ENCODE measurements around the gene MAD1L1. TPM values are rescaled to one million over a fixed set of nuclear protein-coding genes. Genes with fewer than 3 reads are reported as not detected.

Gene MAD1L1
- total RNA-seq, 3 donors from 2014 or later = 25.3 to 31.2 (median 26.2) TPM

GRCh38 chr7:2185715-2186114, 47.0 kb downstream of the MAD1L1 start:
- Histone ChIP-seq H3K4me3 (no peak overlapping the region), H3K4me1 (ENCODE audit: low read depth) (no peaks in the 10 kb centered on the region), H3K9me3 (no peaks in the 10 kb centered on the region), H3K36me3 (ENCODE audit: low read depth) (no peaks in the 10 kb centered on the region)
- ATAC-seq = no peak
- DNase-seq = no peak
- intact Hi-C loops (cut with DNase I, micrococcal nuclease) = no loop called here
- TF ChIP-seq, protein P1, sequence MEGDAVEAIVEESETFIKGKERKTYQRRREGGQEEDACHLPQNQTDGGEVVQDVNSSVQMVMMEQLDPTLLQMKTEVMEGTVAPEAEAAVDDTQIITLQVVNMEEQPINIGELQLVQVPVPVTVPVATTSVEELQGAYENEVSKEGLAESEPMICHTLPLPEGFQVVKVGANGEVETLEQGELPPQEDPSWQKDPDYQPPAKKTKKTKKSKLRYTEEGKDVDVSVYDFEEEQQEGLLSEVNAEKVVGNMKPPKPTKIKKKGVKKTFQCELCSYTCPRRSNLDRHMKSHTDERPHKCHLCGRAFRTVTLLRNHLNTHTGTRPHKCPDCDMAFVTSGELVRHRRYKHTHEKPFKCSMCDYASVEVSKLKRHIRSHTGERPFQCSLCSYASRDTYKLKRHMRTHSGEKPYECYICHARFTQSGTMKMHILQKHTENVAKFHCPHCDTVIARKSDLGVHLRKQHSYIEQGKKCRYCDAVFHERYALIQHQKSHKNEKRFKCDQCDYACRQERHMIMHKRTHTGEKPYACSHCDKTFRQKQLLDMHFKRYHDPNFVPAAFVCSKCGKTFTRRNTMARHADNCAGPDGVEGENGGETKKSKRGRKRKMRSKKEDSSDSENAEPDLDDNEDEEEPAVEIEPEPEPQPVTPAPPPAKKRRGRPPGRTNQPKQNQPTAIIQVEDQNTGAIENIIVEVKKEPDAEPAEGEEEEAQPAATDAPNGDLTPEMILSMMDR (IDR thresholded peaks at IDR 0.05) = no peak

GRCh38 chr7:2182461-2182860, 50.3 kb downstream of the MAD1L1 start:
- no peak for DNase-seq
- Histone ChIP-seq H3K36me3 (ENCODE audit: low read depth) (no peaks in the 10 kb centered on the region), H3K4me1 (ENCODE audit: low read depth) (no peaks in the 10 kb centered on the region), H3K4me3 (no peak overlapping the region), H3K9me3 (no peaks in the 10 kb centered on the region)
- TF ChIP-seq, protein P1 (IDR thresholded peaks at IDR 0.05) = no peak
- no peak for ATAC-seq
- intact Hi-C loops (cut with DNase I, micrococcal nuclease) = no loop called here

DNA sequence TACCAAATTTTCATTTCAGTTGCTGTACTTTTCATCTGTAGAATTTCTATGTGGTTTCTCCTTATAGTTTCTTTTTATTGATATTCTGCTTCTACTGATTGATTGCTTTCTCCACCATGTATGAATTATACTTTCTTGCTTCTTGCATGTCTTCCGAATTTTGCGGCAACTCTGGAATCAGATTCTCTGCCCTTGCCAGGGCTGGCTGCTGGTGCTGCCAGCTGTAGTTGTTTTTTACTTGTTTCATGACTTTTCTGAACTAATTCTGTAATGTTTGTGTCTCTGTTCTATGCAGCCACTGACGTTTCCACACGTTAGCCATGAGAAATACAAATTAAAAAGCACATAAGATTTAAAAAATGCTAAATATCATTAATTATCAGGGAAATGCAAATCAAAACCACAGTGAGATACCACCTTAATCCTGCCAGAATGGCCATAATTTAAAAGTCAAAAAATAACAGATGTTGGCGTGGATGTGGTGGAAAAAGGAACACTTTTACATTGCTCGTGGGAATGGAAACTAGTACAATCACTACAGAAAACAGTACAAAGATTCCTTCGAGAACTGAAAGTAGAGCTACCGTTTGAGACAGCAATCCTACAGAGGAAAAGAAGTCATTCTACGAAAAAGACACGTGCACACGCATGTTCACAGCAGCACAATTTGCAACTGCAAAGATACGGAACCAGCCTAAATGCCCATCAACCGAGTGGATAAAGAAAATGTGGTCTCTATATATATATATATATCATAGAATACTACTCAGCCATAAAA, 51.5 kb downstream of the MAD1L1 start:
- DNase-seq (no peak), ATAC-seq (no peak)
- intact Hi-C loops (cut with DNase I, micrococcal nuclease) = no loop called here
- no peaks in the 10 kb centered on the region for H3K4me1 ChIP-seq (ENCODE audit: low read depth)
- H3K36me3 ChIP-seq (ENCODE audit: low read depth) = no peaks in the 10 kb centered on the region
- no peaks in the 10 kb centered on the region for H3K9me3 ChIP-seq
- TF ChIP-seq, protein P1 (IDR thresholded peaks at IDR 0.05) = no peak
- H3K4me3 ChIP-seq = no peak overlapping the region

DNA sequence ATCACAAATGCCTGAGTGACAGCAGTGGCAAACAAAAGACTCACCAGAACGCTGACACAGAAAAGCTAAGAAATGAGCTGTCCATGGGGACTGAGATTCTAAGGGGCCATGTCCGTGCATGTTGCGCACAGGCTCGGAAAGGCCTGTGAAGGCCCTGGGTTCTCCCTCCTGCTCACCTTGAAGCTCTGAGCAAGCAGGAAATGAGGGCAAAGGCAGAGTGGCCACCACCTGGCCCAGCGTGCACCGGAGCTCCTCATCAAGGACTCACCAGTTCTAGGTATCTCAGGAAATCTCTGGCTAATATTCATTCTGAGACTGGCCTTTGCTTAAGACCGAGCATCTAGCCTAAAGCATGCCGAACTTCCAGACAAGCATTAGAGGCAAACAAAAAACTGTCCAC, 52.7 kb downstream of the MAD1L1 start:
- DNase-seq = no peak
- no peaks in the 10 kb centered on the region for H3K9me3 ChIP-seq
- no peak overlapping the region for H3K4me3 ChIP-seq
- intact Hi-C loops (cut with DNase I, micrococcal nuclease) = no loop called here
- no peaks in the 10 kb centered on the region for H3K4me1 ChIP-seq (ENCODE audit: low read depth)
- no peak for ATAC-seq
- TF ChIP-seq, protein P1 (IDR thresholded peaks at IDR 0.05) = no peak
- no peaks in the 10 kb centered on the region for H3K36me3 ChIP-seq (ENCODE audit: low read depth)

- DNase-seq = no peak
Observed at GRCh38 chr7:2175514-2175913, 57.2 kb downstream of the MAD1L1 start.

More at GRCh38 chr7:2175514-2175913, 57.2 kb downstream of the MAD1L1 start:
- TF ChIP-seq, protein P1 (IDR thresholded peaks at IDR 0.05) = no peak
- H3K9me3 ChIP-seq = no peaks in the 10 kb centered on the region
- H3K36me3 ChIP-seq (ENCODE audit: low read depth) = no peaks in the 10 kb centered on the region
- ATAC-seq = no peak
- no peak overlapping the region for H3K4me3 ChIP-seq
- H3K4me1 ChIP-seq (ENCODE audit: low read depth) = peaks cover 4% of the 10 kb centered on the region
- intact Hi-C loops (cut with DNase I, micrococcal nuclease) = no loop called here
